Testis (tissue), 3 donors: ENCODE measurements around the gene HCLS1. TPM values are rescaled to one million over a fixed set of nuclear protein-coding genes. Genes with fewer than 3 reads are reported as not detected.
"Not testable (repeated sequence)": the region's sequence is repeated elsewhere in the genome, so short reads cannot be mapped to it uniquely, and the experiment has no call there.

Source experiments
- DNase-seq: peaks from one replicate; pipeline ENCODE4 v3.0.0-alpha.2; 2019
- H3K27ac ChIP-seq, 2 donors: fragments of 200-600 bp; sonication (generic); one replicate each; pipeline ENCODE4 v1.5.1; 2019
- H3K27me3 ChIP-seq: fragments of 200-600 bp; sonication (generic); one replicate; pipeline ENCODE4 v1.5.1; 2019
- H3K36me3 ChIP-seq: fragments of 200-600 bp; sonication (generic); one replicate; pipeline ENCODE4 v1.5.1; 2017; ENCODE audit warnings: low read depth; ENCODE audit errors: missing control alignments
- H3K4me1 ChIP-seq: fragments of 200-600 bp; sonication (generic); one replicate; pipeline ENCODE4 v1.5.1; 2019
- H3K4me3 ChIP-seq, 2 donors: fragments of 200-600 bp; sonication (generic); one replicate each; pipeline ENCODE4 v1.5.1; 2017 to 2019
- H3K9me3 ChIP-seq: fragments of 200-600 bp; sonication (generic); one replicate; pipeline ENCODE4 v1.5.1; 2017
- CTCF ChIP-seq, 3 experiments: fragments of 450-650 bp in 2 of 3; fragments of 200-600 bp in 1 of 3; sonication (generic) in 1 of 3; IDR thresholded peaks; one replicate each; pipeline ENCODE4 v1.5.1; 2016 to 2019; ENCODE audit warnings: antibody characterized with exemption in 3 of 3, mild to moderate bottlenecking in 2 of 3, moderate library complexity in 1 of 3
- POLR2A ChIP-seq: fragments of 450-650 bp; IDR thresholded peaks from one replicate; pipeline ENCODE4 v1.6.1; 2017; ENCODE audit warnings: antibody characterized with exemption, mild to moderate bottlenecking, moderate library complexity
- WGBS, 2 donors: methylation state at CpG; one replicate each; pipeline ENCODE4 v1.1.5; 2018; 5-methylcytosine and 5-hydroxymethylcytosine counted together
- intact Hi-C: fragments of 100-400 bp; cut with DNase I; formaldehyde crosslinking; loops from one replicate; pipeline ENCODE4 v1.15.1; 2023; ENCODE audit warnings: low total_unique reads
- polyA plus RNA-seq: library from polyadenylated mRNA; stranded (reverse); fragments of 350-450 nt; fragmentation: Illumina TruSeq; extraction: RNeasy Lipid Tissue Mini Kit (QIAGEN cat#74804); gene quantifications from one replicate; pipeline ENCODE4 v1.2.3, GENCODE V29; 2014; ENCODE audit warnings: low read depth, low replicate concordance; ENCODE audit not compliant: insufficient read depth
- total RNA-seq, 2 donors: library from RNA; depleted of rRNA; stranded (reverse); fragments of >200 nt; gene quantifications; one replicate each; pipeline ENCODE4 v1.2.3, GENCODE V29; 2016

The HCLS1 gene
- total and polyA plus RNA-seq, 3 donors from 2014 or later, result 8.7 to 17.3 (median 15.6) TPM

GRCh38 chr3:121690777-121691405 lies 30.2 kb upstream of the HCLS1 start:
- H3K27ac ChIP-seq, result no peak overlapping the region
- TF ChIP-seq POLR2A (no peak), CTCF (IDR thresholded peaks at IDR 0.05) (no peak)
- no peaks in the 10 kb centered on the region for H3K27me3 ChIP-seq
- H3K9me3 ChIP-seq, result no peaks in the 10 kb centered on the region
- WGBS, 2 donors, result 94 to 96% methylated on average over 2 of the region's 2 CpGs
- H3K36me3 ChIP-seq, result no peaks in the 10 kb centered on the region
- peaks cover 8% of the 10 kb centered on the region for H3K4me1 ChIP-seq
- H3K4me3 ChIP-seq, result no peak overlapping the region
- intact Hi-C loops, result no loop called here
- no peak for DNase-seq

GRCh38 chr3:121688747-121689146 lies 28.0 kb upstream of the HCLS1 start:
- intact Hi-C loops, H3K36me3 ChIP-seq: not testable (repeated sequence)

GRCh38 chr3:121681792-121682191 lies 21.1 kb upstream of the HCLS1 start:
- no peak overlapping the region for H3K27ac ChIP-seq
- H3K9me3 ChIP-seq, result no peaks in the 10 kb centered on the region
- DNase-seq, result no peak
- no peaks in the 10 kb centered on the region for H3K27me3 ChIP-seq
- intact Hi-C loops, result no loop called here
- 87 to 88% methylated on average over 1 of the region's 1 CpG for WGBS, 2 donors
- no peaks in the 10 kb centered on the region for H3K36me3 ChIP-seq
- H3K4me3 ChIP-seq, result no peak overlapping the region
- H3K4me1 ChIP-seq, result peaks cover 5% of the 10 kb centered on the region
- no peak for TF ChIP-seq POLR2A
- TF ChIP-seq CTCF (IDR thresholded peaks at IDR 0.05), result no peak

More at GRCh38 chr3:121688747-121689146, 28.0 kb upstream of the HCLS1 start:
- H3K9me3 ChIP-seq, H3K4me1 ChIP-seq, H3K27me3 ChIP-seq, DNase-seq, H3K4me3 ChIP-seq, H3K27ac ChIP-seq: not testable (repeated sequence)
- WGBS, 2 donors, result 63 to 93% methylated on average over 6 to 16 of the region's 31 CpGs

- no peak overlapping the region for H3K4me3 ChIP-seq
- 95 to 97% methylated on average over 2 of the region's 2 CpGs for WGBS, 2 donors
- H3K4me1 ChIP-seq, result peaks cover 5% of the 10 kb centered on the region
- no peaks in the 10 kb centered on the region for H3K9me3 ChIP-seq
- H3K27ac ChIP-seq, result no peak overlapping the region
- TF ChIP-seq POLR2A (no peak), CTCF (IDR thresholded peaks at IDR 0.05) (no peak)
- intact Hi-C loops, result no loop called here
- no peaks in the 10 kb centered on the region for H3K36me3 ChIP-seq
- H3K27me3 ChIP-seq, result no peaks in the 10 kb centered on the region
- DNase-seq, result no peak
These were observed 16.4 kb upstream of the HCLS1 start for GRCh38 chr3:121677141-121677540.

GRCh38 chr3:121670676-121671075 lies 10.0 kb upstream of the HCLS1 start:
- no peaks in the 10 kb centered on the region for H3K9me3 ChIP-seq
- no peaks in the 10 kb centered on the region for H3K36me3 ChIP-seq
- DNase-seq, result no peak
- no peaks in the 10 kb centered on the region for H3K27me3 ChIP-seq
- TF ChIP-seq POLR2A (no peak), CTCF (IDR thresholded peaks at IDR 0.05) (no peak)
- intact Hi-C loops, result no loop called here
- H3K27ac ChIP-seq, result peak overlapping the region in 1 of 2 donors; percentile 28
- H3K4me1 ChIP-seq, result no peaks in the 10 kb centered on the region
- no peak overlapping the region for H3K4me3 ChIP-seq
